DMS53 treated with DMSO at 0.1 percent for 48 hours (cell line): ENCODE results near the gene YAE1.
A peak's percentile ranks its signal among the peaks of the same experiment; 100 is the strongest.

Experiments used
- DNase-seq: peaks from one replicate; lab custom pipeline; 2025; ENCODE audit not compliant: unreplicated experiment; lab: John Stamatoyannopoulos, UW

Gene YAE1

GRCh38 chr7:39554583-39555165, 11.5 kb upstream of the YAE1 start:
- DNase-seq, result no peak

- no peak for DNase-seq
These were observed 9.0 kb upstream of the YAE1 start for GRCh38 chr7:39557222-39557621.

- no peak for DNase-seq
These were observed 8.3 kb upstream of the YAE1 start for GRCh38 chr7:39557911-39558310.

DNA sequence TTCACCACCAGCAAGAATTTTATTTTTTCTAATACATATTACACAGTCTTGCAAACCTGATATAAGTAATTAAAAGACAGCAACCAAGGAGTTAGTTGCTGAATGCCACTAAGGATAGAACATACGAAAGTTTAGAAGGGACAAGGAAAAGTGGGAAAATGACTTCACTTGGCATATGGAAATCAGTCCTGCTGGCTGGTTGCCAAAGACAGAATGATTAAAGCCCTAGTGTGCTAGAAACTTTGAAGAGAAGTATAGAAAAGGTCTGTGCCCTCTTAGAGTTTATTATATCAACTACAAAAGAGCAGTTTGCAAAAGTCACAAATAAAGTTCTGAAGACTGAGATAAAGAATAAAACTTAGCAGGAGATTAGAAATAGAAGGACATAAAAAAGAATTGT, 5.8 kb upstream of the YAE1 start:
- no peak for DNase-seq

DNA sequence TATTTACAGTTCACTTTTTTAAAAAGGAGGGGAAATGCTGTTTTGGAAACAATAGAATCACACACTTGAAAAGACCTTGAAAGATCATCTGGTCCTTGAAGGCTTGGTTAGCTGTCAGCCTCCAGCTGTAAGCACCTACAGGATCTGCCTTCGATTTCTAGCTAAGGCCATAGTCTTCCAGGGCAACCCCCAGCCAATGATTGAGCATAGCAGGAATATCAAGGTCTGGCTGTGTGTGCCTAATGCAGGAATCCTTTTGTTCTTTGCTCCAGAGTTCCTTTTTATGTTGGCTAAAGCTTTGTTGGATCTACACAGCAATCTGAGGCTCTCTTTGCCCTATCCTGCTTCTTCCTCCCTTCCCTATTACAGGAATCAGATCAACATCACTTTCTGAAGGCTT, 5.2 kb upstream of the YAE1 start:
- DNase-seq, result no peak

DNA sequence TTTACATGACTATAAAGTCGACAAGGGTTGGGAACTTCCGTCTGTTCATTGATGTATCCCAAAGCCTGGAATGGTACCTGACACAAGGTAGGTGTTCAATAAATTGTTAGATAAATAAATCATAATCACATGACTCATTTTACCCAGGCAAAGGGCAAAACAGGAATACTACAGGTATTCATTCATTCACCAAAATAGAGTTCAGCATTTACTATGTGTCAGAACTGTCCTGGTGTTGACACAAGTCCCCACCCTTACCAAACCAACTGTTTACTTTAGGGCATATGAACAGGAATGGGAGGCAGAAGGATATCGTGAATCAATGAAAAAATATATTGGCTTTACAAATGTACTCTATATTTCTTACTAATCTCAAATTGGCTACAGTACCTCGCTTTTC, 666 bp upstream of the YAE1 start:
- DNase-seq, result no peak

DNA sequence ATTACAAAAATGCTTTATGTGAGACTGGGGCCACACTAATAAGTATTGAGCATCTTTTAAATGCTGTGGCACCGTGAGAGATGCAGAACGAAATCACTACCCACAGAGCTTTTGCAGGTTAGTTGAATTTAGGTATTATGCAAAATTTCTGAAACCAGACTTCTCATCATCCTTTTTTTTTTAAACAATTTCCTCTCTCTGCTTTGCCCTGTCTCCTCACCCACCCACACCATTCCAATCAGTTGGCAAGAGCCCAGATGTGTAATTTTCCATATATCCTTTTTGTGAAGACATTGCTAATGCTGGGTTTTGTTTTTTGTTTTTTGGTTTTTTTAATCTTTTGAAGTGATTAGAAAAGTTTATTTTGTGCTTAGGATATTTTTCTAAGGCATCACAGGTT, 1.1 kb downstream of the YAE1 start:
- DNase-seq, result no peak

DNA sequence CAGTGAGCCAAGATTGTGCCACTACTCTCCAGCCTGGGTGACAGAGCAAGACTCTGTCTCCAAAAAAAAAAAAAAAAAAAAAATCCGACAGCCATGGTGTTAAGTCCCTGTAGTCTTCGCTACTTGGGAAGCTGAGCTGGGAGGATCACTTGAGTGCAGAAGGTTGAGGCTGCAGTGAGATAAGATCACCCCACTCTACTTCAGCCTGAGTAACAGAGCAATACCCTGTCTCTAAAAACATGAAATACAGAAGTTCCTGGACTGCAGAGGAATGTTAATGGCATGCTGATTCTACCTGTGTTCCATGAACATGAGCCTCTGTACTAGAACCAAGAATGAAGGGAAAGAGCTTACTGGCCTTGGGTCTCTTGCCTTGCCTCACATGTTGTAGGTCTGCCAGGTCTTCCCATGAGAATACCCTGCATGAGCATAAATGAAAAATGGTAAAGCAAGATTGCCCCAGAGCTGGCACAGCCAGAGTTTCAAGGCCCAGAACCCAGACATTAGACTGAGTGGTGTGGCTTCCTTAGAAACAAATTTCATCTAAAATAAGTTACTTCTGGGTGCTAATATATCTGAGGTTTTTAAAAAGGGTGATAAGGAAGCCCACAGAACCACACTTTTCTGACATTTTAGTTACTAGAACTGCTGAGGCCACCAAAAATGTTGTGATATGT, 8.6 kb downstream of the YAE1 start:
- DNase-seq, result no peak

- DNase-seq, result no peak
These were observed 11.1 kb downstream of the YAE1 start for GRCh38 chr7:39577229-39577874.

GRCh38 chr7:39580149-39580874, 14.1 kb downstream of the YAE1 start:
- peak; percentile 87 for DNase-seq

DNA sequence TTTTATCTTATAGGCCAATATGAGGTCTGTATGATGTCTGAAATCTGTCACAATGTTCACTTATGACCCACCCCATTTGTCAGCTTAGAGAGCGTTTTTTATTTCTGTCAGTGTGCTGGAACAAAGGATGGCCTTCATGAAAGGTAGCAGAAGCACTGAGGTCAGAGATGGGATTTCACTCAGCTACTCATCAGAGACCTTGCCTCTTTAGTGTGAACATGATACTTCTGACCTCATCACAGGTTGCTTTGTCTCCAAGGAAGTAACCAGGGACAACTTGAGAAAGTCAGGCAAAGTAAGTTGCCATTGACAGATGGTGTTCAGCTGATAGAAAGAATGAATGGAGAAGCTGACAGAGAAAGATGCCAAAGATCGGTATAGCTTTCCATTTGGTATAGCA, 16.3 kb downstream of the YAE1 start:
- DNase-seq, result no peak

GRCh38 chr7:39583539-39583938, 17.3 kb downstream of the YAE1 start:
- no peak for DNase-seq

DNA sequence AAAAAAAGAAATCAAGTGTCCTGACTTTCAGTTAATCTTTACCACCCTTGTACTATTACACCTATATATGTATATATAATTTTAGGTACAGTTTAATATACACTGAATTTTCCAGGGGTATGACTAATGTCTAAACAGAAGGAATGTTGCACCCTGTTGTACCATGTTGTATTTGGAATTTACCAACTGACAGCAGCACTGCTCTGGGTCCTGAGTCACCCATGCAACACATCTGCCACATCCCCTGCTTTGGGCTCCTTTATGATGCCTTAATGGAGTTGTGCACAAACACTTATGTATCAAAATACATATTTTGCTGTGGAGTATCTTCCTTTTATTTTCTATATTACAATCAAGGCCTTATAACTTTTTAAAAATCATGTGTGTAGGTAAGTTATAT, 21.2 kb downstream of the YAE1 start:
- DNase-seq, result no peak

GRCh38 chr7:39588416-39588815, 22.2 kb downstream of the YAE1 start:
- DNase-seq, result no peak

DNA sequence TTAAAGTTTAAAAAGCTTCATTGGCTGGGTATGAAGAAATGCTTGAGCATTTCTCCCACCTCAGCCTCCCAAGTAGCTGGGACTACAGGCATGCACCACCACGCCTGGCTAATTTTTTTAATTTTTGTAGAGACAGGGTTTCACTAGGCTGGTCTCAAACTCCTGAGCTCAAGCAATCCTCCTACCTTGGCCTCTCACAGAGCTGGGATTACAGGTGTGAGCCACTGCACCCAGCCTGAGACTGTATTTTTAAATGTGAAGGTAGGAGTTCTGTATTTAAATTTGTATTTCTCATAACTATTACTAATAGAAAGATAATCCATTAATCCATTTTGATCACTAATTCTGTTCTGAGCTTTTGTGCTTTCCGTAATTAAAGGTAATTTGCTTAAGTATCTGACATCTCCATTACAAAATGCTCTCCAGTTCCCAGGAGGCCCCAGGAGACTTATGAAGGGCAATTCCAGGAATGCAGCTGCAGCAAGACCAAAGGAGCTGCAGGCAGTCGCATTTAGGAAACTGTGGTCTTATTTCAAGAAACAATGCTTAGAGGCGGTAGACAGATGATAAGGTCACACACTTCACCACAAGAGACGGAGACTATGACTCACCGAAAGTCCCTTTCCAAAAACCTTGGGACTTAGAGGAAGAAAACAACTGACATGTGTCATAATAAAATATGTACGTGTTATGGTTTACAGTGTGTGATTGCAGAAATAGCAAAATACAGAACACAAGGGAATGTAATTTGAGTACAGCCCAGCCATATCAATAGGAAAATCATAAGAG, 23.3 kb downstream of the YAE1 start:
- DNase-seq, result no peak

GRCh38 chr7:39592586-39592985, 26.4 kb downstream of the YAE1 start:
- no peak for DNase-seq

DNA sequence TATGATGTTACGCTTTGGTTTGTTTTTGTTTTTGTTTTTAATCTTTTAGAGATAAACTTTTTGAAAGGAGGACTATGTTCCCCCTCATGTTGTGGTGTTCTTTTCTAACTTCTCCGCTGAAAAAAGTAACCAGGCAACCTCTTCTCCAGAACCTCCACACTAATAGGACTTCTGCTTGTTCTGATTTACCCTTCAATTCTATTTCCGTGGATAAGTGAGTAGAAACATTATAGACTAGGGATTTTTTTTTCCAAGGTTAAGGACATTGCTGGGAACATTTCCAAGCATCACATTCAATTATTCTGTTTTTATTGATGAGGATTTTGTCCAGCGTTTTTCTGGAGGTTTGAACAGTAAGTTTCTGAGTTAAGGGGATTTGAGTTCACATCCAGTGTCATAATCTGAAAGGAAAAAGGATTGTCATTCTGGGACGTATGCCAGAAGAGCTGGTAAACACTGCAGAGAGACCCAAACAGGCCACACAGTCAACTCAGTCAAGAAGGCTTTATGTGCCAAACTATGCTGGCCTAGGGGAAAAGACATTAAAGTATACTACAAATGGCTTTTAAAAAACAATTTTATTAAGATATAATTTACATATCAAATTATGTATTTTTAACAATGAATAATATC, 28.9 kb downstream of the YAE1 start:
- no peak for DNase-seq

- no peak for DNase-seq
These were observed 36.1 kb downstream of the YAE1 start for GRCh38 chr7:39602351-39602750.

- DNase-seq, result no peak
These were observed 37.7 kb downstream of the YAE1 start for GRCh38 chr7:39603924-39604323.

DNA sequence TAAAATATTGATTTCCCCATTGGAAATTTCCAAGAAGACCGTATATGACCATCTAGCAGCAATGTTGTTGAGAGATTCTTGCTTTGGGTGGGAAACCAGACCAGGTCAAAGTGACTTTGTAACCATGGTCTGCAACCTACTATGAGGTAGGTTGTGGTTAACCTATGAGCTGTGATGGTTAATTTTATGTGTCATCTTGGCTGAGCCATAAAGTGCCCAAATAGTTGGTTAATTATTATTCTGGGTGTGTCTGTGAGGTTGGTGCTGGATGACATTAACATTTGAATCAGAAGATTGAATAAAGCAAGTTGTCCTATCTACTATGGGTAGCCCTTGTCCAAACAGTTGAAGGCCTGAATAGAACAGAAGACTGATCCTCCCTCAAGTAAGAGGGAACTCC, 38.9 kb downstream of the YAE1 start:
- no peak for DNase-seq

DNA sequence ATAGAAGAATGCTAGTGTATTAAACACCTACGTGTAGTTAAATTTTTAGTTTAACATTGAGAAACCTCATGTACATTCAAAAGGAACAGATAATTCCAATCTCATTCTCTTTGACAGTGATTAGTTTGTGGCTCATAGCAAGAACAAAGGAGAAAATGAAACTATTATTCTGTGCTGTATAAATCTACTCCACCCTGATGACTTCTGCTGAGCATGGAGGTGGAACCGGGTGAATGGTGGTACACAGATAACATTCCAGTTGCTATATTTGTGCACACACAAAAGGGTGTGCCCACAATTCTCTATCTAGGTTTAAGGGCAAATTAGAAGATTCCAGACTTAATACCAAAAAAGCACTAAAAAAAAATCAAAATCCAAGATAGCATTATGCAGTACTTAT, 40.1 kb downstream of the YAE1 start:
- no peak for DNase-seq
